ENCODE measurements around the gene CHD9NB.

Gene CHD9NB

DNA sequence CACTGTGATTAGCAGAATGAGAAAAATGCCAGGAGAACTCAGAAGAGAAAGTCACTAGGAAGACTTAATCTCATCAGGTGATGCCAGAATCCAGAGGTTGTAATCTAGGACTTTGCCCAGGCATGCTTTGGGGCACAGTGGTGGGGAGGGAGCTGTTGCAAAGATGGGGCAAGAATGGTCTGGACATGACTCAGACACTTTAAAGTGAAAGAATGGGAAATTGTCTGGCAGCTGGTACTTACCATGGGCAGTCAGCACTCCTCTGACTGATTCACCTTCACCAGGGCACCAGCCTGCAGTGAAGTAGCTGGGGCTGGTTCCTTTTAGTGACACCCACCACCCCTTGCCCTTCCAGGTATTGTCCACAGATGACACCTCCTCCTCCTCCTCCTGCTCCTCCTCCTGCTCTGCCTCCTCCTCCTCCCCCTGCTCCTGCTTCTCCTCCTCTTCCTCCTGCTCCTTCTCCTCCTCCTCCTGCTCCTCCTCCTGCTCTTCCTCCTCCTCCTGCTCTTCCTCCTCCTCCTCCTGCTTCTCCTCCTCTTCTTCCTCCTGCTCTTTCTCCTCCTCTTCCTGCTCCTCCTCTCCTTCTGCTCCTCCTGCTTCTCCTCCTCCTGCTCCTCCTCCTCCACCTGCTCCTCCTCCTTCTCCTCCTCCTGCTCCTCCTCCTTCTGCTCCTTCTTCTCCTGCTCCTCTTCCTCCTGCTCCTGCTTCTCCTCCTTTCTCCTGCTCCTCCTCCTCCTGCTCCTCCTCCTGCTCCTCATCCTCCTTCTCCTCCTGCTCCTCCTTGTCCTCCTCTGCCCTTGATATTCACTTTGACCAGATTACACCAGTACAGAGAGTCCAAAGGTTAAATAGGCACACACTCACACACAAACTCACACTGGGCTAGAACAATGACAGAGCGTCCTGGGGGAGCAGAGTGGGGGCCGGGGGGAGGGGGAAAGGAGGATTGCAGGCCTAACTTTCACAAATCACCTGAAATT, at the start of gene CHD9NB:
TSS of gene CHD9NB (minus strand) at position 379 of the 983 bp plus-strand sequence. CDS start 8,739 bp downstream, outside the sequence.
- H3K4me1 ChIP-seq (ENCODE audit: low read depth, poor library complexity, severe bottlenecking), result peaks cover 17% of the 10 kb centered on the region
- TF ChIP-seq, protein P1, sequence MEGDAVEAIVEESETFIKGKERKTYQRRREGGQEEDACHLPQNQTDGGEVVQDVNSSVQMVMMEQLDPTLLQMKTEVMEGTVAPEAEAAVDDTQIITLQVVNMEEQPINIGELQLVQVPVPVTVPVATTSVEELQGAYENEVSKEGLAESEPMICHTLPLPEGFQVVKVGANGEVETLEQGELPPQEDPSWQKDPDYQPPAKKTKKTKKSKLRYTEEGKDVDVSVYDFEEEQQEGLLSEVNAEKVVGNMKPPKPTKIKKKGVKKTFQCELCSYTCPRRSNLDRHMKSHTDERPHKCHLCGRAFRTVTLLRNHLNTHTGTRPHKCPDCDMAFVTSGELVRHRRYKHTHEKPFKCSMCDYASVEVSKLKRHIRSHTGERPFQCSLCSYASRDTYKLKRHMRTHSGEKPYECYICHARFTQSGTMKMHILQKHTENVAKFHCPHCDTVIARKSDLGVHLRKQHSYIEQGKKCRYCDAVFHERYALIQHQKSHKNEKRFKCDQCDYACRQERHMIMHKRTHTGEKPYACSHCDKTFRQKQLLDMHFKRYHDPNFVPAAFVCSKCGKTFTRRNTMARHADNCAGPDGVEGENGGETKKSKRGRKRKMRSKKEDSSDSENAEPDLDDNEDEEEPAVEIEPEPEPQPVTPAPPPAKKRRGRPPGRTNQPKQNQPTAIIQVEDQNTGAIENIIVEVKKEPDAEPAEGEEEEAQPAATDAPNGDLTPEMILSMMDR (conservative IDR thresholded peaks at IDR 0.05; ENCODE audit: low read depth, low read length), result no peak
- no peak within 1 kb of the TSS for H3K4me3 ChIP-seq (IDR thresholded peaks at IDR 0.05; ENCODE audit: insufficient read depth, low read depth, low read length)
- peaks cover 25% of the 10 kb centered on the region for H3K79me2 ChIP-seq (ENCODE audit: insufficient read depth, low read depth)
- no peaks in the 10 kb centered on the region for H4K20me1 ChIP-seq (ENCODE audit: insufficient read depth)
- H3K9ac ChIP-seq, result no peak within 1 kb of the TSS
- H2AFZ ChIP-seq (ENCODE audit: low read depth), result peak within 1 kb of the TSS; percentile 30; the same call in 1 of the 2 replicates
- no peak within 1 kb of the TSS for H3K4me2 ChIP-seq
- no peak within 1 kb of the TSS for H3K27ac ChIP-seq
- no peaks in the 10 kb centered on the region for H3K27me3 ChIP-seq (ENCODE audit: insufficient read depth, low read depth)
- no peaks in the 10 kb centered on the region for H3K36me3 ChIP-seq (ENCODE audit: insufficient read depth)

GRCh38 chr16:53100889-53101288, 48.2 kb upstream of the CHD9NB start:
- Histone ChIP-seq H4K20me1 (ENCODE audit: insufficient read depth) (no peaks in the 10 kb centered on the region), H2AFZ (ENCODE audit: low read depth) (no peak overlapping the region), H3K36me3 (ENCODE audit: insufficient read depth) (no peaks in the 10 kb centered on the region), H3K4me2 (peak overlapping the region; percentile 98; the same call in 1 of the 2 replicates), H3K27ac (peak overlapping the region; percentile 95; the same call in 1 of the 2 replicates), H3K4me3 (IDR thresholded peaks at IDR 0.05; ENCODE audit: insufficient read depth, low read depth, low read length) (no peak overlapping the region), H3K27me3 (ENCODE audit: insufficient read depth, low read depth) (no peaks in the 10 kb centered on the region), H3K9ac (no peak overlapping the region), H3K79me2 (ENCODE audit: insufficient read depth, low read depth) (peaks cover 3% of the 10 kb centered on the region; the same call in 1 of the 2 replicates), H3K4me1 (ENCODE audit: low read depth, poor library complexity, severe bottlenecking) (peaks cover 45% of the 10 kb centered on the region)
- TF ChIP-seq, protein P1 (conservative IDR thresholded peaks at IDR 0.05; ENCODE audit: low read depth, low read length), result no peak

DNA sequence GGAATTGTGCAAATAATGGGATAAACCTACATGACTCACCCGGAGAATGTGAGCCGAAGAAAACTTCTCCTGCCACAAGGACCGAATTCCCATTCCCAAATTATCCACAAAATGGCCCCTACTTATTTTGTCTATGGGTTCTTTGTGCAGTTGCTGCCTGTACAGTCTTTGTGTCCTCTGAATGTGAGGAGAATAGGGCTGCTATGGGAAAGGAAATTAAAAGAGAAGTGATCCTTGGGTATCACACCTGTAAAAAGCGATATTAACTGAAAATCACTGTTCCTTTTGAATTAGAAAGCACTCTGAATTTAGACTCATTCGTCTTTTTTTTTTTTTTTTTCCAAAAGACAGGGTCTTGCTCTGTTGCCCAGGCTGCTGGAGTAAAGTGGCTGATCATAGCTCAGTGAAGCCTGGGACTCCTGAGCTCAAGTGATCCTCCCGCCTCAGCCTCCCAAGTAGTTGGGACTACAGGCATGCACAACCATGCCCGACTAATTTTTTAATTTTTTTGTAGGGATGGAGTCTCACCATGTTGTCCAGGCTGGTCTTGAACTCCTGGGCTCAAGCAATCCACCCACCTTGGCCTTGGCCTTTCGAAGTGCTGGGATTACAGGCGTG, 47.5 kb upstream of the CHD9NB start:
- no peaks in the 10 kb centered on the region for H3K36me3 ChIP-seq (ENCODE audit: insufficient read depth)
- no peaks in the 10 kb centered on the region for H3K27me3 ChIP-seq (ENCODE audit: insufficient read depth, low read depth)
- no peak overlapping the region for H3K4me3 ChIP-seq (IDR thresholded peaks at IDR 0.05; ENCODE audit: insufficient read depth, low read depth, low read length)
- H3K27ac ChIP-seq, result peak overlapping the region; percentile 95
- H3K79me2 ChIP-seq (ENCODE audit: insufficient read depth, low read depth), result peaks cover 9% of the 10 kb centered on the region; the same call in 1 of the 2 replicates
- peak overlapping the region; percentile 52; the same call in 1 of the 2 replicates for H3K9ac ChIP-seq
- H3K4me1 ChIP-seq (ENCODE audit: low read depth, poor library complexity, severe bottlenecking), result peaks cover 45% of the 10 kb centered on the region
- TF ChIP-seq, protein P1 (conservative IDR thresholded peaks at IDR 0.05; ENCODE audit: low read depth, low read length), result no peak
- peak overlapping the region; percentile 98 for H3K4me2 ChIP-seq
- peak overlapping the region; percentile 16; the same call in 1 of the 2 replicates for H2AFZ ChIP-seq (ENCODE audit: low read depth)
- no peaks in the 10 kb centered on the region for H4K20me1 ChIP-seq (ENCODE audit: insufficient read depth)

GRCh38 chr16:53099318-53100130, 46.8 kb upstream of the CHD9NB start:
- Histone ChIP-seq H4K20me1 (ENCODE audit: insufficient read depth) (no peaks in the 10 kb centered on the region), H3K9ac (peak overlapping the region; percentile 52), H3K4me2 (peak overlapping the region; percentile 98), H3K27ac (peak overlapping the region; percentile 95), H3K36me3 (ENCODE audit: insufficient read depth) (no peaks in the 10 kb centered on the region), H3K27me3 (ENCODE audit: insufficient read depth, low read depth) (no peaks in the 10 kb centered on the region), H3K4me1 (ENCODE audit: low read depth, poor library complexity, severe bottlenecking) (peaks cover 51% of the 10 kb centered on the region), H3K4me3 (IDR thresholded peaks at IDR 0.05; ENCODE audit: insufficient read depth, low read depth, low read length) (no peak overlapping the region), H3K79me2 (ENCODE audit: insufficient read depth, low read depth) (peaks cover 12% of the 10 kb centered on the region; the same call in 1 of the 2 replicates), H2AFZ (ENCODE audit: low read depth) (peak overlapping the region; percentile 16; the same call in 1 of the 2 replicates)
- TF ChIP-seq, protein P1 (conservative IDR thresholded peaks at IDR 0.05; ENCODE audit: low read depth, low read length), result no peak

Data from KMS-11 (cell line).